DND-41 (cell line): ENCODE data around the gene NCAM2.

Experiments
- ATAC-seq: fragments of 200-7000 bp; cut with Tn5 transposase; 3 replicates; pipeline ENCODE4 v1.9.1; 2021; ENCODE audit warnings: low read depth; ENCODE audit not compliant: insufficient read depth
- DNase-seq: peaks from one replicate; pipeline ENCODE4 v3.0.0-alpha.2; 2020
- H2AFZ ChIP-seq: 2 replicates; pipeline ENCODE4 v1.6.0; 2012; ENCODE audit warnings: low read depth, low read length
- H3K27ac ChIP-seq: 2 replicates; pipeline ENCODE4 v1.5.1; 2012; ENCODE audit warnings: low read length, inconsistent platforms
- H3K27me3 ChIP-seq: fragments of 200-600 bp; sonication (generic); 2 replicates; pipeline ENCODE4 v1.6.0; 2012; ENCODE audit warnings: low read length, mild to moderate bottlenecking, inconsistent platforms; ENCODE audit not compliant: insufficient read depth, poor library complexity
- H3K36me3 ChIP-seq: 2 replicates; pipeline ENCODE4 v1.5.1; 2012; ENCODE audit warnings: low read length, inconsistent platforms; ENCODE audit not compliant: insufficient read depth
- H3K4me1 ChIP-seq: 2 replicates; pipeline ENCODE4 v1.5.1; 2012; ENCODE audit warnings: mild to moderate bottlenecking, low read length; ENCODE audit not compliant: insufficient read depth
- H3K4me2 ChIP-seq: 2 replicates; pipeline ENCODE4 v1.6.0; 2012; ENCODE audit warnings: mild to moderate bottlenecking, moderate library complexity, low read length, inconsistent platforms; ENCODE audit not compliant: insufficient read depth
- H3K4me3 ChIP-seq, 2 experiments: fragments of 200-600 bp in 1 of 2; shearing (Covaris generic) in 1 of 2; 2 replicates each; pipeline ENCODE4 v1.5.1; 2012 to 2016; ENCODE audit warnings: inconsistent platforms in 2 of 2, low read length in 2 of 2, mild to moderate bottlenecking in 2 of 2, low read depth in 1 of 2, moderate library complexity in 1 of 2
- H3K79me2 ChIP-seq: 2 replicates; pipeline ENCODE4 v1.6.0; 2012; ENCODE audit warnings: low read length, inconsistent platforms; ENCODE audit not compliant: insufficient read depth
- H3K9ac ChIP-seq: 2 replicates; pipeline ENCODE4 v1.6.0; 2012; ENCODE audit warnings: low read depth, mild to moderate bottlenecking, inconsistent platforms, low read length, moderate library complexity
- H3K9me3 ChIP-seq: 2 replicates; pipeline ENCODE4 v1.5.1; 2012; ENCODE audit warnings: low read length, moderate library complexity, mild to moderate bottlenecking, inconsistent platforms; ENCODE audit not compliant: insufficient read depth, severe bottlenecking
- H4K20me1 ChIP-seq: 2 replicates; pipeline ENCODE4 v1.6.0; 2012; ENCODE audit warnings: low read length; ENCODE audit not compliant: insufficient read depth
- EZH2 ChIP-seq: IDR thresholded peaks from 3 replicates; pipeline ENCODE4 v1.6.1; 2012; ENCODE audit warnings: borderline replicate concordance, low read depth, mild to moderate bottlenecking, moderate library complexity, low read length, inconsistent platforms; ENCODE audit not compliant: severe bottlenecking
- TF ChIP-seq, protein P1 (sequence below): IDR thresholded peaks from 2 replicates; pipeline ENCODE4 v1.5.1; 2012; ENCODE audit warnings: borderline replicate concordance, low read length, moderate library complexity, mild to moderate bottlenecking; ENCODE audit not compliant: poor library complexity, severe bottlenecking; ENCODE audit errors: extremely low read depth

NCAM2 gene

GRCh38 chr21:21119091-21119490, 120.9 kb downstream of the NCAM2 start:
- no peaks in the 10 kb centered on the region for H3K4me1 ChIP-seq
- H3K27me3 ChIP-seq, result no peaks in the 10 kb centered on the region
- no peak overlapping the region for H3K9ac ChIP-seq
- no peaks in the 10 kb centered on the region for H4K20me1 ChIP-seq
- H3K4me2 ChIP-seq, result no peak overlapping the region
- no peaks in the 10 kb centered on the region for H3K36me3 ChIP-seq
- no peak for DNase-seq
- H3K4me3 ChIP-seq, result no peak overlapping the region
- TF ChIP-seq EZH2, result no peak
- TF ChIP-seq, protein P1, sequence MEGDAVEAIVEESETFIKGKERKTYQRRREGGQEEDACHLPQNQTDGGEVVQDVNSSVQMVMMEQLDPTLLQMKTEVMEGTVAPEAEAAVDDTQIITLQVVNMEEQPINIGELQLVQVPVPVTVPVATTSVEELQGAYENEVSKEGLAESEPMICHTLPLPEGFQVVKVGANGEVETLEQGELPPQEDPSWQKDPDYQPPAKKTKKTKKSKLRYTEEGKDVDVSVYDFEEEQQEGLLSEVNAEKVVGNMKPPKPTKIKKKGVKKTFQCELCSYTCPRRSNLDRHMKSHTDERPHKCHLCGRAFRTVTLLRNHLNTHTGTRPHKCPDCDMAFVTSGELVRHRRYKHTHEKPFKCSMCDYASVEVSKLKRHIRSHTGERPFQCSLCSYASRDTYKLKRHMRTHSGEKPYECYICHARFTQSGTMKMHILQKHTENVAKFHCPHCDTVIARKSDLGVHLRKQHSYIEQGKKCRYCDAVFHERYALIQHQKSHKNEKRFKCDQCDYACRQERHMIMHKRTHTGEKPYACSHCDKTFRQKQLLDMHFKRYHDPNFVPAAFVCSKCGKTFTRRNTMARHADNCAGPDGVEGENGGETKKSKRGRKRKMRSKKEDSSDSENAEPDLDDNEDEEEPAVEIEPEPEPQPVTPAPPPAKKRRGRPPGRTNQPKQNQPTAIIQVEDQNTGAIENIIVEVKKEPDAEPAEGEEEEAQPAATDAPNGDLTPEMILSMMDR, result no peak
- no peak overlapping the region for H2AFZ ChIP-seq
- H3K79me2 ChIP-seq, result no peaks in the 10 kb centered on the region
- H3K27ac ChIP-seq, result no peak overlapping the region
- no peak for ATAC-seq
- no peaks in the 10 kb centered on the region for H3K9me3 ChIP-seq

- ATAC-seq (no peak), DNase-seq (no peak)
- Histone ChIP-seq H3K4me1 (no peaks in the 10 kb centered on the region), H3K27me3 (no peaks in the 10 kb centered on the region), H3K9me3 (no peaks in the 10 kb centered on the region), H3K27ac (no peak overlapping the region), H3K9ac (no peak overlapping the region), H2AFZ (no peak overlapping the region), H3K79me2 (no peaks in the 10 kb centered on the region), H3K4me3 (no peak overlapping the region), H3K4me2 (no peak overlapping the region), H3K36me3 (no peaks in the 10 kb centered on the region), H4K20me1 (no peaks in the 10 kb centered on the region)
- TF ChIP-seq EZH2, result no peak
- TF ChIP-seq, protein P1, result no peak
Observed at GRCh38 chr21:21122680-21123079, 124.5 kb downstream of the NCAM2 start.

GRCh38 chr21:21132390-21132789, 134.2 kb downstream of the NCAM2 start:
- H3K9me3 ChIP-seq, result no peaks in the 10 kb centered on the region
- ATAC-seq (no peak), DNase-seq (no peak)
- H3K36me3 ChIP-seq, result no peaks in the 10 kb centered on the region
- H3K4me3 ChIP-seq, result no peak overlapping the region
- H2AFZ ChIP-seq, result no peak overlapping the region
- no peaks in the 10 kb centered on the region for H3K4me1 ChIP-seq
- H3K4me2 ChIP-seq, result no peak overlapping the region
- no peak overlapping the region for H3K9ac ChIP-seq
- H3K79me2 ChIP-seq, result no peaks in the 10 kb centered on the region
- no peaks in the 10 kb centered on the region for H3K27me3 ChIP-seq
- H4K20me1 ChIP-seq, result no peaks in the 10 kb centered on the region
- no peak overlapping the region for H3K27ac ChIP-seq
- TF ChIP-seq, protein P1, result no peak
- TF ChIP-seq EZH2, result no peak

DNA sequence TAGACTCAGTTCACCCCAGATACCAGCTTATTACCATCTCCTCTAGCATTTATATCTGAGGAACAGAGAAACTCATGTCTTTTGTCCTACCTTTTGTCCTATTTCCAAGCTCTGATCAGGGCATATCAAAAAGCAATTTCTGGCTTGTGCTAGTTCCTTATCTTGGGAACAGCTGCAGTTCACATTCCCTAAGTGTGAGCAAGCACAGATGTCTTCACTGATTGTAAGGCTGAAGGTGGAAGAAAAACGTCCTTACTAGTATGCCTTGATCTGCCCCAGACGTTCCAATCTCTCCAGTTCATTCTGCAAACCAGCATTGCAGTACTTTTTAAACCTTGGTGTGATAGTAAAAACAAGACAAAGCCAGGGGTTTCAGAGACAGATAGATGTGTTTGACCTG, 139.8 kb downstream of the NCAM2 start:
- no peaks in the 10 kb centered on the region for H3K9me3 ChIP-seq
- no peak for DNase-seq
- no peaks in the 10 kb centered on the region for H3K79me2 ChIP-seq
- H3K4me2 ChIP-seq, result no peak overlapping the region
- no peaks in the 10 kb centered on the region for H3K27me3 ChIP-seq
- no peak for ATAC-seq
- no peak overlapping the region for H3K27ac ChIP-seq
- TF ChIP-seq, protein P1, result no peak
- TF ChIP-seq EZH2, result no peak
- H3K9ac ChIP-seq, result no peak overlapping the region
- H4K20me1 ChIP-seq, result no peaks in the 10 kb centered on the region
- H3K36me3 ChIP-seq, result no peaks in the 10 kb centered on the region
- H2AFZ ChIP-seq, result no peak overlapping the region; the same call in 1 of the 2 replicates
- H3K4me3 ChIP-seq, result no peak overlapping the region
- H3K4me1 ChIP-seq, result no peaks in the 10 kb centered on the region
